NCI-H128 (cell line): ENCODE measurements around the gene RNF215.
"Not testable (repeated sequence)": the region's sequence is repeated elsewhere in the genome, so short reads cannot be mapped to it uniquely, and the experiment has no call there.

Source experiments
- DNase-seq: peaks from one replicate; lab custom pipeline; 2025; ENCODE audit not compliant: unreplicated experiment; lab: John Stamatoyannopoulos, UW

The RNF215 gene

DNA sequence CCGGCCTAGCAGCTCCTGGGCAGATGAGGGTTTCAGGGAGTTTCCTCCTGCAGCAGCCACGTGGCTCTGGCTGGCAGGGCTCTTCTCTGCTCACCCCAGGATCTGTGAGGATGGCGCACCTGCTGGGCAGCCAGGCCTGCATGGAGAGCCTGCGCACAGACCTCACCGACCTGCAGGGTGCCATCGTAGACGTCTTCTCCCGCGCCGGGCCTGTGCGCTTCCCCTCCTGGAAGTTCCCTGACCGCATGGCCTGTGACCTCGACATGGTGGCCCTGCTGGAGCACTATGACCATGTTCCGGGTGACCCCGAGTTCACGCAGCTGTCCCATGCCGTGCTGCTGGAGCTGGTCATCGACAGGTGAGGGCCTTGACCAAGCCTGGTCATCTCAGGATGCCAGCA lies 21.3 kb downstream of the RNF215 start:
- DNase-seq: no peak

GRCh38 chr22:30362651-30363281 lies 24.4 kb downstream of the RNF215 start:
- no peak for DNase-seq

GRCh38 chr22:30361916-30362650 lies 25.1 kb downstream of the RNF215 start:
- DNase-seq: no peak

DNA sequence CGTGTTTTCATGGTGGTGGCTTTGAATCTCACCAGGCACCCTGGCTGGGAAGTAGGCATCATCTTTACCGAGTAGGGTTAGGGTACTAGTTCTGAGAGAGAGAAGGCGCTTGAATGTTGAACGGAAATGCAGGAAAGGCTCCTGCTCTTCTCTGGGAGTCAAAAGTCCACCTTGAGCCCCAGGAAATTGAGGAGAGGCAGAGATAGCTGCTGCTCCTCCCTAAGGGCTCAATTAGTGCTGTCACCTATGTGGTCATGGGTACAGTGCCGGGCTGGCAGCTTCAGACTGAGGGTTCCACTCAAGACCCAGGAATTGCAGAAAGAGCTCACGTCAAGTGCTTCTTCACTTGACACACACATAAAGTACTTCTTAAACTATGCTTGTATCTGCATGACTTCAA lies 28.7 kb downstream of the RNF215 start:
- no peak for DNase-seq

DNA sequence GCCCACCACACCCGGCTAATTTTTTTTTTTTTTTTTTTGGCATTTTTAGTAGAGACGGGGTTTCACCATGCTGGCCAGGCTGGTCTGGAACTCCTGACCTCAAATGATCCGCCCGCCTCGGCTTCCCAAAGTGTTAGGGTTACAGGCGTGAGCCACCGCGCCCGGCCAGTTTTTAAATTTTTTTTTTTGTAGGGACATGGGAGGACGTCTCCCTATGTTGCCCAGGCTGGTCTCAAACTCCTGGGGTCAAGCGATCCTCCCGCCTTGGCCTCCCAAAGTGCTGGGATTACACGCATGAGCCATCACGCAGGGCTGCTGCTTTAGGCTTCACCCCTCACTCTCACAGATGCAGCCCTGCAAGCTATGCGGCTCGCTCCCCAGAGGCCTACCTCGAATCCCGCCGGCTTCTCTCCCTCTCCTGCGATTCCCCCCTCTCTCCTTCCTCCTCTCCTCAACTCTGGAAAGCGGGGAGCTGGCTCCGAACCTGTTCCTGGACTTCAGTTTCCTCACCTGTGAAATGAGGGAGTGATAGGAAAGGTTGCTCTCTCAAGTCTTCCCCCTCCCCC lies 29.5 kb downstream of the RNF215 start:
- no peak for DNase-seq

DNA sequence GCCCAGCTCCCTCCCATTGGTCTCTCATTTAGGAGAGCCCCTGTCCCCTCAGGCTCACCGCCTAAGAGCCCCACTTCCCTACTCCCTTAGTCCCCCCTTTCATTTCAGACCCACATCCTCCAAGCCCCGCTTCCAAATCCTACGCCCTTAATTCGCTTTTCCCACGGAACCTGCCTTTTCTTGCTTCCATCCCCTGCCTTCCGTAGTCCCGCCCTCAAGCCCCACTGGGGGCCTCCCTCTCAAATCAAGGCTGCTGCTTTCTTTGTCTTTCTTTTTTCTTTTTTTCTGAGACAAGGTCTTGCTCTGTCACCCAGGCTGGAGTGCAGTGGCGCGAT lies 30.0 kb downstream of the RNF215 start:
- no peak for DNase-seq

DNA sequence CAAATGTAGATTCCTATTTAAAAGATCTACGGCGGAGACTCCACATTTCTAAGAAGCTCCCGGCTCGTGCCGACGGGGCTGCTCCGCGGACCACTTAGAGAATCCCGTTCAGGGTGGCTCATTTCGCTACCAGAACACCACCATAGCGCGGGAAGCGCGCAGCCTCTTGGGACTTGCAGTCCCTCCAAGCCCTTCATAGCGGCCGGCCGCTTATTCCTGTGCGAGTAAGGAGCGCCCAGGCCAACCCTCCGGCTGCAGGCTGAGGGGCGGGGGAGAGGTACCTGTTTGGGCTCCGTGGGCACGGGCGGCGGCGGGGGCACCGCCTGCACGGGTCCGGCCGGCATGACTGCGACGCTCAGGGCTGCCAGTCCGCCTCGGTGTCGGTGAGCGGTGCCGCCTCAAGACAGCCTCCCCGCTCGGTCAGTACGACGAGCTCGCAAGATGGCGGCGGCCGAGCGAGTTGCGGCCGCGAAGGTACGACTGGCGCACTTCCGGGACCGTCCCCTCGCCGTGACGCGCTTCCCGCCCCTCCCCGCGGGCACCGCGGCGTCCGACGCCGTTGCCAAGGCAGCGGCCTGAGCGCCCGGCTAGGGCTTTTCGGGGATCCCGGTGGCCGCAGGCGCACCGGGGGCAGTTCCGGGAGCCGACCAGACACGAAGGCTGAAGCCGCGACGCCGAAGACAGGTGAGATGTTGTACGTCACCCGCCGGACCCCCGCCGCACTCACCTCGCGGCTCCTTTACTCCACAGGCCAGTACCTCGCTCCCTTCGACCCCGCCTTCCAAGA lies 30.6 kb downstream of the RNF215 start, which contains the start of the genes CCDC157 and SF3A1:
CCDC157 (plus strand) TSS at position 559 of the 787 bp plus-strand sequence. CDS start 8,994 bp downstream, outside the sequence.
SF3A1 (minus strand) TSS at position 446 of the 787 bp plus-strand sequence; CDS start at position 344, 102 bp downstream.
- peak; percentile 68 for DNase-seq

GRCh38 chr22:30354644-30355043 lies 32.6 kb downstream of the RNF215 start:
- DNase-seq: no peak

- DNase-seq: no peak
Observed at GRCh38 chr22:30351226-30351625, 36.0 kb downstream of the RNF215 start.

GRCh38 chr22:30348809-30349208 lies 38.4 kb downstream of the RNF215 start:
- no peak for DNase-seq

GRCh38 chr22:30348404-30348803 lies 38.8 kb downstream of the RNF215 start:
- no peak for DNase-seq

DNA sequence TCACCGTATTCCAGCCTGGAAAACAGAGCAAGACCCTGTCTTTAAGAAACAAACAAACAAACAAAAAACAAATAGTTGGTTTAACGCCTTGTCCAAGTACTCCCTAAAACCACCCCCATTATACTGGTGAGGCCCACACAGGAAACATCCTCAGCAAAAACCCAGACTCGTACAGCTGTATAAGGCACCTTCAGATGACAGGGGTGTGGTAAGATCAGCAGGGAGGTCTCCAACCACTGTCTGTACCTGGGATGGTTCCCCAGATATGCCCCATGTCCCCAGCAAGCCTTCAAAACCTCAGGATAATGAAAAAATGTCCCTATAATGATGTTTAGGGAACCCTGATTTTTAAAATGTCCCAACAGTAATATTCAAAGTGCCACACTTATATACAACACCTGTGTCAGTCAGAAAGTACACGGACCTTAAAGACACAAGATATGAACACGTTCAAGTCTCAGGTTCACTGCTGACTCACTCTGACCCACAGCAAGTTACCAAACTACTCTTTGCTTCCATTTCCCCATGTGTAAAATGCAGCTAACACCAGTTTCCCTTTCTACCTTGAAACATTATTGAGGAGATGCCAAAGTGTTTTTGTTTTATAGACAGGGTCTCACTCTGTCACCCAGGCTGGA lies 39.8 kb downstream of the RNF215 start:
- DNase-seq: no peak

GRCh38 chr22:30344447-30345200 lies 42.6 kb downstream of the RNF215 start:
- no peak for DNase-seq

GRCh38 chr22:30340911-30341685 lies 46.1 kb downstream of the RNF215 start:
- DNase-seq: no peak

DNA sequence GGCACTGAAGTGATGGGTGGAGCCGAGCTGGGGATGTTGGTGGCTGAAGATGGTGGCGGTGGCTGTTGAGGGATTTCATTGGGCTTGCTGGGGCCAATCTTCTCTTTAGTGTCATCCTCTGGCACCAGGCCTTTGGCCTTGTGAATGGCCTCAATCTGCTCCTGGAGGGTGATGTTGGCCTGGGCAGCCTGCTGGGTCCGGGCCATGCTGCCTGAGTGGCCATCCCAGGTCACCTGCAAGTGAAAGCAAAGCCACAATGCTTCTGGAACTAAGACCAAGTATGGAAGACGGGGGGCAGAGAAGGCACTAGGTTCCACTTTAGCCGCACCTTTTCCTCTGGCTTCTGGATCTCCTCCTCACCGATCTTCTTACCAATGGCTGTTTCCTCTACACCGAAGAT lies 48.4 kb downstream of the RNF215 start:
- no peak for DNase-seq

DNA sequence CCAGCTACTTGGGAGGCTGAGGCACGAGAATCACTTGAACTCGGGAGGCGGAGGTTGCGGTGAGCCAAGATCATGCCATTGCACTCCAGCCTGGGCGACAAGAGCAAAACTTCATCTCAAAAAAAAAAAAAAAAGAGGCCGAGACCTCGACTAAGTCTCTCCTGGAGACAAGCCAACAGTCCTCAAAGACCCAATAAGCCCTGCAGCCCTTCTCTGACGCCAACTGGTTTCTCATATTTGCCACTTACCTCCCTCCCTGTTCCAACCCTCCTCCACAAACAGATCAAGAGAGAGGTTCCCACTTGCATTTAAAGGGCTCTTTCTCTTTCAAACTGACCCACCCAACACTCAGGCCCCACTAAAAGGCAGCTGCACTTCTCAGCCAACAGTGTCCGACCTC lies 48.9 kb downstream of the RNF215 start:
- not testable (repeated sequence) for DNase-seq

- DNase-seq: no peak
Observed at GRCh38 chr22:30337461-30337778, 49.8 kb downstream of the RNF215 start.

DNA sequence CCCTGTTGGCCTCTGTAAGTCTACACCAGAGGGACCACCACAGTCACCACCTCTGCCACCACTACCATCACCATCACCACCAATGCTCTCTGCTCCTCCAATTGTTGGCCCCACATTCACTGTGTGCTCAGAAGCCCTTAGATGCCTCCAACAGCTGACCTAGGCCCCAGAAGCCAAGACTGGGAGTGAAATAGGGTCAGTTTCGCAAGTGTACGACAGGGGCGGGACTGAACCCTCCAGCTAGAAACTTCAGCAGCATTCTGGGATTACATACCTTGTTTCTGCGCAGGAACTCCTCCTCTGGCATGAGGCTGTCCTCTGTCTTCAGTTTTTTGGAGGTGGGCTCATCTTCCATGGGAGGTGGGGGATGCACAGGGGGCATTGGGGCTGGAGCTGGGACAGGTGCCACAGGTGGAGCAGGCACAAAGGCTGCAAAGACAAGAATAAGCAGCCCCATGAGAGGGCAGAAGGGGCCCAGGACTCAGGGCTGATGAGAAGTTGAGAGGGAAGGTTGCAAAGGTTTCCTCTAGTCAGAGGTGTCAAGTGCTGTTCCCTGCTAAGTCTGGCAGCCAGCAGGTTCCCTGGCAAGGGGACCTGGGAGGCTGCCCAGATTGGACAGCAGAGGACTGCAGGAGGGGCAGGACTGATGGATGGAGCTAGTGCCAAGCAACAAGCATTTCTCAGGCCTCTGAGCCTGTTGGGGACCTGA lies 50.3 kb downstream of the RNF215 start:
- no peak for DNase-seq

GRCh38 chr22:30335236-30335635 lies 52.0 kb downstream of the RNF215 start:
- DNase-seq: no peak
